HepG2 (cell line): ENCODE measurements around the gene VEGFB. TPM values are rescaled to one million over a fixed set of nuclear protein-coding genes. Genes with fewer than 3 reads are reported as not detected.

Experiments used
- ATAC-seq: fragments of 200-7000 bp; cut with Tn5 transposase; 3 replicates; pipeline ENCODE4 v1.9.1; 2020; ENCODE audit warnings: mild to moderate bottlenecking, moderate library complexity
- BruUV-seq: library from RNA; stranded (reverse); fragments of 400-500 nt; replicated peaks from 2 replicates; lab custom pipeline; 2021; lab: Mats Ljungman, UMichigan
- CTCF ChIA-PET: fragments of 300-600 bp; formaldehyde crosslinking; extraction: SDS; loops from one replicate; lab custom pipeline; 2021; ENCODE audit warnings: low total read pairs, inconsistent platforms, low intra/inter-chr PET ratio; lab: Yijun Ruan, JAX
- POLR2A ChIA-PET: fragments of 350-600 bp; sonication (Branson Sonifier 250); formaldehyde crosslinking; loops from one replicate; lab custom pipeline; 2020; ENCODE audit warnings: antibody characterized with exemption, inconsistent platforms; lab: Yijun Ruan, JAX
- DNase-seq: peaks from one replicate; pipeline ENCODE4 v3.0.0-alpha.2; 2015; ENCODE audit warnings: low spot score
- FAIRE-seq: peaks from 3 replicates; lab custom pipeline; 2011; peaks lifted over from hg19 to GRCh38; lab: Jason Lieb, UNC
- H2AFZ ChIP-seq: one replicate; pipeline ENCODE4 v1.6.1; 2011; ENCODE audit warnings: low read length, inconsistent platforms
- H3K27ac ChIP-seq: fragments of 300-600 bp; 3 replicates; pipeline ENCODE4 v1.8.0; 2011; ENCODE audit warnings: mixed run types, mild to moderate bottlenecking, mixed read lengths, low read length, inconsistent platforms; ENCODE audit not compliant: insufficient read depth; ENCODE audit errors: extremely low read length
- H3K27me3 ChIP-seq, 2 experiments: fragments of 200-600 bp in 1 of 2; 2 replicates in 1 of 2; 3 replicates in 1 of 2; pipeline versions ENCODE4 v1.6.0 to v1.8.0; 2011; ENCODE audit warnings: low read length in 2 of 2, mild to moderate bottlenecking in 2 of 2, moderate library complexity in 2 of 2, inconsistent platforms in 1 of 2; ENCODE audit not compliant: insufficient read depth in 2 of 2, control insufficient read depth in 1 of 2
- H3K36me3 ChIP-seq, 2 experiments: fragments of 200-600 bp in 1 of 2; replicated peaks in 1 of 2; 2 replicates in 1 of 2; 3 replicates in 1 of 2; pipeline versions ENCODE4 v1.5.1 to v1.8.0; 2011; ENCODE audit warnings: low read length in 2 of 2, inconsistent platforms in 1 of 2; ENCODE audit not compliant: insufficient read depth in 2 of 2, control insufficient read depth in 1 of 2
- H3K4me1 ChIP-seq: 2 replicates; pipeline ENCODE4 v1.5.1; 2012; ENCODE audit warnings: low read length, inconsistent platforms; ENCODE audit not compliant: insufficient read depth
- H3K4me2 ChIP-seq: 2 replicates; pipeline ENCODE4 v1.6.0; 2011; ENCODE audit warnings: low read depth, low read length, inconsistent platforms
- H3K4me3 ChIP-seq, 3 experiments: fragments of 200-600 bp in 1 of 3; sonication (generic), shearing (Covaris generic) in 1 of 3; replicated peaks in 1 of 3; 2 replicates each; pipeline ENCODE4 v1.5.1; 2011 to 2016; ENCODE audit warnings: low read length in 3 of 3, inconsistent platforms in 2 of 3, low read depth in 2 of 3, mild to moderate bottlenecking in 2 of 3, control low read depth in 1 of 3, mixed read lengths in 1 of 3; ENCODE audit not compliant: insufficient read depth in 1 of 3
- H3K79me2 ChIP-seq: one replicate; pipeline ENCODE4 v1.6.1; 2011; ENCODE audit warnings: low read length, inconsistent platforms; ENCODE audit not compliant: insufficient read depth
- H3K9ac ChIP-seq: 2 replicates; pipeline ENCODE4 v1.6.0; 2011; ENCODE audit warnings: mild to moderate bottlenecking, low read depth, low read length, inconsistent platforms; ENCODE audit not compliant: insufficient read depth
- H3K9me3 ChIP-seq: 2 replicates; pipeline ENCODE4 v1.5.1; 2012; ENCODE audit warnings: mild to moderate bottlenecking, low read length
- H4K20me1 ChIP-seq: 2 replicates; pipeline ENCODE4 v1.6.0; 2011; ENCODE audit warnings: inconsistent platforms, mild to moderate bottlenecking, low read length, moderate library complexity; ENCODE audit not compliant: insufficient read depth
- ATRX ChIP-seq: sonication (generic); formaldehyde crosslinking; IDR thresholded peaks from 2 replicates; pipeline ENCODE4 v1.4.0; 2020; ENCODE audit warnings: missing genetic modification reagents, borderline replicate concordance
- CAMTA2 ChIP-seq: sonication (generic); formaldehyde crosslinking; IDR thresholded peaks from 2 replicates; pipeline ENCODE4 v1.4.0; 2020; ENCODE audit warnings: mild to moderate bottlenecking, missing genetic modification reagents, borderline replicate concordance
- CCDC6 ChIP-seq: sonication (generic); formaldehyde crosslinking; IDR thresholded peaks from 2 replicates; pipeline ENCODE4 v1.8.1; 2022; ENCODE audit warnings: mild to moderate bottlenecking, missing genetic modification reagents, moderate library complexity
- CEBPG ChIP-seq: IDR thresholded peaks from 2 replicates; pipeline ENCODE4 v1.6.1; 2016
- HOXA3 ChIP-seq: sonication (generic); formaldehyde crosslinking; IDR thresholded peaks from 2 replicates; pipeline ENCODE4 v1.5.0; 2020; ENCODE audit warnings: missing genetic modification reagents
- PHF5A ChIP-seq: IDR thresholded peaks from one replicate; pipeline ENCODE4 v1.6.1; 2018; ENCODE audit warnings: low read depth, missing genetic modification reagents; ENCODE audit not compliant: unreplicated experiment
- PHF8 ChIP-seq: sonication (generic); formaldehyde crosslinking; IDR thresholded peaks from 2 replicates; pipeline ENCODE4 v1.5.0; 2020; ENCODE audit warnings: missing genetic modification reagents
- RARA ChIP-seq: IDR thresholded peaks from 2 replicates; pipeline ENCODE4 v1.6.1; 2016; ENCODE audit warnings: missing genetic modification reagents, missing compliant biosample characterization
- TBP ChIP-seq: sonication (generic); formaldehyde crosslinking; IDR thresholded peaks from 2 replicates; pipeline ENCODE4 v1.5.0; 2020; ENCODE audit warnings: missing genetic modification reagents
- ZFP36 ChIP-seq: fragments of 150-350 bp; IDR thresholded peaks from 2 replicates; pipeline ENCODE4 v1.6.1; 2018; ENCODE audit warnings: borderline replicate concordance, low read length, low read depth; ENCODE audit not compliant: partially characterized antibody
- ZNF205 ChIP-seq: IDR thresholded peaks from 2 replicates; pipeline ENCODE4 v1.6.1; 2018; ENCODE audit warnings: missing biosample characterization, missing genetic modification reagents
- ZNF292 ChIP-seq: sonication (generic); formaldehyde crosslinking; IDR thresholded peaks from 2 replicates; pipeline ENCODE4 v1.8.1; 2022; ENCODE audit warnings: mild to moderate bottlenecking, low read depth, missing genetic modification reagents, borderline replicate concordance
- ZNF670 ChIP-seq: sonication (generic); formaldehyde crosslinking; IDR thresholded peaks from 2 replicates; pipeline ENCODE4 v1.8.0; 2022; ENCODE audit warnings: mild to moderate bottlenecking, missing genetic modification reagents, borderline replicate concordance
- ZSCAN9 ChIP-seq: IDR thresholded peaks from 2 replicates; pipeline ENCODE4 v1.6.1; 2016; ENCODE audit warnings: borderline replicate concordance
- WGBS: methylation state at CpG from one replicate; pipeline ENCODE4 v1.1.6; 2017; ENCODE audit warnings: low lambda C conversion rate; 5-methylcytosine and 5-hydroxymethylcytosine counted together
- in situ Hi-C: cut with HindIII; loops from 2 replicates; pipeline ENCODE4 v1.10.0; 2017; ENCODE audit warnings: low pct_unique_long_range_greater_than_20kb; ENCODE audit not compliant: extremely low pct_ligation_motif_present
- intact Hi-C: fragments of 100-400 bp; cut with micrococcal nuclease; formaldehyde crosslinking; loops from one replicate; pipeline ENCODE4 v1.10.0; 2022; ENCODE audit not compliant: unreplicated experiment
- polyA plus RNA-seq, 8 experiments: library from polyadenylated mRNA; depleted of rRNA in 3 of 8; stranded (reverse) in 7 of 8; unstranded in 1 of 8; fragments of >200 nt; fragmentation: Illumina TruSeq in 4 of 8; extraction: Trizol in 4 of 8; gene quantifications; 2 replicates each; pipeline versions ENCODE4 v1.2.1 to v1.2.3, GENCODE V29; 2011 to 2016; ENCODE audit warnings: low read depth in 4 of 8, missing spikeins in 1 of 8, mixed read lengths in 1 of 8; ENCODE audit not compliant: insufficient read depth in 1 of 8
- total RNA-seq, 5 experiments: library from RNA; depleted of rRNA; stranded (reverse); fragments of >200 nt; fragmentation: Illumina TruSeq; extraction: Trizol; gene quantifications; 2 replicates each; pipeline ENCODE4 v1.2.3, GENCODE V29; 2016; ENCODE audit warnings: low read depth in 1 of 5
- TF ChIP-seq, protein P1 (sequence below): sonication (generic); formaldehyde crosslinking; IDR thresholded peaks from 2 replicates; pipeline ENCODE4 v1.4.0; 2020; ENCODE audit warnings: mild to moderate bottlenecking, missing genetic modification reagents
- TF ChIP-seq, protein P2 (sequence below): sonication (generic); formaldehyde crosslinking; IDR thresholded peaks from 2 replicates; pipeline ENCODE4 v1.5.0; 2020; ENCODE audit warnings: mild to moderate bottlenecking, missing genetic modification reagents, borderline replicate concordance

VEGFB gene
- total and polyA plus RNA-seq, 2 of the 13 experiments (the other 11 are each of a cell fraction or from before 2014, with no cell fraction given) = 9.0 to 11.3 TPM

DNA sequence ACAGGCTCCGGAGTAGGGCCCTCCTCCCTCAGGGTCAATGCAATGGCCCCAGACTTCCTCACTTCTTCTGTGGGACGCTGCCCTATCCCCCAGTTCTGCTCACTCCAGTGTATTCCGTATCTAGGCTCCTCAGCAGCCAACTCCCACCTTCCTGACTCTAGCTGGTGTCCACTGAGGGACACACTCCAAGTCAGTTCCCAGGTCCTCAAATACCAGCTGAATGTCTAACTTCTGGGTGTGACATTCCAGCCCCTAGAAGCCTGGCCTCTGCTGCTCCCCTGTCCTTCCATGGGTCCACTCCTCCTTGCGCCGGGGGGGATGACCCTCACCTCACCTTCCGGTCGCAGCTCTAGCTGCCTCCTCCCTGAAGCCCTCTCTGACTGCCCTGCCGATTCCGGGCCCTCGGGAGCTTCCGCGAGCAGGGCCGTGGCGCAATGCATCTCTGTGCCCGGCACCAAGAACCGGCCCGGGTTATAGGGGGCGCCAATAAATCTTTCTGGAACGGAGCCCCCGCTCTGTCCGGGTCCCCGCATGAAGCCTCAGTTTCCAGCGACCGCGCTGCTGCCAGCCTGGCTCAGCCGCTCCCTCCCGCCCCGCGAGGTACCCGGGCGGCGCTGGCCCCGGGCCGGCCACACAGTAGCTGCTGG lies 34.6 kb downstream of the VEGFB start:
- 3% methylated on average over 16 of the region's 34 CpGs for WGBS
- Histone ChIP-seq H3K4me2 (peak overlapping the region; percentile 95), H3K79me2 (peaks cover 14% of the 10 kb centered on the region), H3K27ac (peak overlapping the region; percentile 78), H3K27me3 (no peaks in the 10 kb centered on the region), H3K4me1 (peaks cover 38% of the 10 kb centered on the region), H3K4me3 (peak overlapping the region; percentile 71 to 89 (median 86)), H4K20me1 (no peaks in the 10 kb centered on the region), H3K36me3 (no peaks in the 10 kb centered on the region; a peak in 2 of 5 replicates), H2AFZ (no peak overlapping the region), H3K9me3 (no peaks in the 10 kb centered on the region), H3K9ac (peak overlapping the region; percentile 75)
- peak; percentile 53 for FAIRE-seq
- CTCF ChIA-PET = no interaction called here
- intact Hi-C loops (loop anchor here (2.0 kb wide), 1 partner anchor 18 kb away; the partner anchor contains the start of gene PLCB3), in situ Hi-C loops (no loop called here)
- peak; percentile 33 for DNase-seq
- peak; percentile 17 for ATAC-seq
- POLR2A ChIA-PET = interaction anchor here (0.7 to 5.9 kb wide), 17 partner anchors 9 to 103 kb away, joined by 3 to 113 read pairs (median 5); partner anchors contain the start of genes ESRRA, FERMT3, FKBP2 and MACROD1
- BruUV-seq = no TSS peak
- TF ChIP-seq PHF8 (CRISPR knock-in tag) (0 out of 2 replicates have a peak, but pooled peaks have one; percentile 47), PHF5A (CRISPR knock-in tag) (no peak), CAMTA2 (CRISPR knock-in tag) (no peak; the same call in 1 of the 2 replicates), ZFP36 (peak; percentile 98), CCDC6 (peak; percentile 44; the same call in 1 of the 2 replicates), CEBPG (peak; percentile 45), ZNF205 (CRISPR knock-in tag) (0 out of 2 replicates have a peak, but pooled peaks have one; percentile 33), ZNF670 (no peak), RARA (CRISPR knock-in tag) (0 out of 2 replicates have a peak, but pooled peaks have one; percentile 53), ATRX (CRISPR knock-in tag) (no peak), HOXA3 (CRISPR knock-in tag) (0 out of 2 replicates have a peak, but pooled peaks have one; percentile 21), ZSCAN9 (CRISPR knock-in tag) (peak; percentile 12; the same call in 1 of the 2 replicates), TBP (CRISPR knock-in tag) (no peak), ZNF292 (CRISPR knock-in tag) (no peak)
- TF ChIP-seq, protein P1, sequence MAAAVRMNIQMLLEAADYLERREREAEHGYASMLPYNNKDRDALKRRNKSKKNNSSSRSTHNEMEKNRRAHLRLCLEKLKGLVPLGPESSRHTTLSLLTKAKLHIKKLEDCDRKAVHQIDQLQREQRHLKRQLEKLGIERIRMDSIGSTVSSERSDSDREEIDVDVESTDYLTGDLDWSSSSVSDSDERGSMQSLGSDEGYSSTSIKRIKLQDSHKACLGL = 0 out of 2 replicates have a peak, but pooled peaks have one; percentile 39
- TF ChIP-seq, protein P2, sequence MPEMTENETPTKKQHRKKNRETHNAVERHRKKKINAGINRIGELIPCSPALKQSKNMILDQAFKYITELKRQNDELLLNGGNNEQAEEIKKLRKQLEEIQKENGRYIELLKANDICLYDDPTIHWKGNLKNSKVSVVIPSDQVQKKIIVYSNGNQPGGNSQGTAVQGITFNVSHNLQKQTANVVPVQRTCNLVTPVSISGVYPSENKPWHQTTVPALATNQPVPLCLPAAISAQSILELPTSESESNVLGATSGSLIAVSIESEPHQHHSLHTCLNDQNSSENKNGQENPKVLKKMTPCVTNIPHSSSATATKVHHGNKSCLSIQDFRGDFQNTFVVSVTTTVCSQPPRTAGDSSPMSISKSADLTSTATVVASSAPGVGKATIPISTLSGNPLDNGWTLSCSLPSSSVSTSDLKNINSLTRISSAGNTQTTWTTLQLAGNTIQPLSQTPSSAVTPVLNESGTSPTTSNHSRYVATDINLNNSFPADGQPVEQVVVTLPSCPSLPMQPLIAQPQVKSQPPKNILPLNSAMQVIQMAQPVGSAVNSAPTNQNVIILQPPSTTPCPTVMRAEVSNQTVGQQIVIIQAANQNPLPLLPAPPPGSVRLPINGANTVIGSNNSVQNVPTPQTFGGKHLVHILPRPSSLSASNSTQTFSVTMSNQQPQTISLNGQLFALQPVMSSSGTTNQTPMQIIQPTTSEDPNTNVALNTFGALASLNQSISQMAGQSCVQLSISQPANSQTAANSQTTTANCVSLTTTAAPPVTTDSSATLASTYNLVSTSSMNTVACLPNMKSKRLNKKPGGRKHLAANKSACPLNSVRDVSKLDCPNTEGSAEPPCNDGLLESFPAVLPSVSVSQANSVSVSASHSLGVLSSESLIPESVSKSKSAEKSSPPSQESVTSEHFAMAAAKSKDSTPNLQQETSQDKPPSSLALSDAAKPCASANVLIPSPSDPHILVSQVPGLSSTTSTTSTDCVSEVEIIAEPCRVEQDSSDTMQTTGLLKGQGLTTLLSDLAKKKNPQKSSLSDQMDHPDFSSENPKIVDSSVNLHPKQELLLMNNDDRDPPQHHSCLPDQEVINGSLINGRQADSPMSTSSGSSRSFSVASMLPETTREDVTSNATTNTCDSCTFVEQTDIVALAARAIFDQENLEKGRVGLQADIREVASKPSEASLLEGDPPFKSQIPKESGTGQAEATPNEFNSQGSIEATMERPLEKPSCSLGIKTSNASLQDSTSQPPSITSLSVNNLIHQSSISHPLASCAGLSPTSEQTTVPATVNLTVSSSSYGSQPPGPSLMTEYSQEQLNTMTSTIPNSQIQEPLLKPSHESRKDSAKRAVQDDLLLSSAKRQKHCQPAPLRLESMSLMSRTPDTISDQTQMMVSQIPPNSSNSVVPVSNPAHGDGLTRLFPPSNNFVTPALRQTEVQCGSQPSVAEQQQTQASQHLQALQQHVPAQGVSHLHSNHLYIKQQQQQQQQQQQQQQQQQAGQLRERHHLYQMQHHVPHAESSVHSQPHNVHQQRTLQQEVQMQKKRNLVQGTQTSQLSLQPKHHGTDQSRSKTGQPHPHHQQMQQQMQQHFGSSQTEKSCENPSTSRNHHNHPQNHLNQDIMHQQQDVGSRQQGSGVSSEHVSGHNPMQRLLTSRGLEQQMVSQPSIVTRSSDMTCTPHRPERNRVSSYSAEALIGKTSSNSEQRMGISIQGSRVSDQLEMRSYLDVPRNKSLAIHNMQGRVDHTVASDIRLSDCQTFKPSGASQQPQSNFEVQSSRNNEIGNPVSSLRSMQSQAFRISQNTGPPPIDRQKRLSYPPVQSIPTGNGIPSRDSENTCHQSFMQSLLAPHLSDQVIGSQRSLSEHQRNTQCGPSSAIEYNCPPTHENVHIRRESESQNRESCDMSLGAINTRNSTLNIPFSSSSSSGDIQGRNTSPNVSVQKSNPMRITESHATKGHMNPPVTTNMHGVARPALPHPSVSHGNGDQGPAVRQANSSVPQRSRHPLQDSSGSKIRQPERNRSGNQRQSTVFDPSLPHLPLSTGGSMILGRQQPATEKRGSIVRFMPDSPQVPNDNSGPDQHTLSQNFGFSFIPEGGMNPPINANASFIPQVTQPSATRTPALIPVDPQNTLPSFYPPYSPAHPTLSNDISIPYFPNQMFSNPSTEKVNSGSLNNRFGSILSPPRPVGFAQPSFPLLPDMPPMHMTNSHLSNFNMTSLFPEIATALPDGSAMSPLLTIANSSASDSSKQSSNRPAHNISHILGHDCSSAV (CRISPR knock-in tag) = 0 out of 2 replicates have a peak, but pooled peaks have one; percentile 33
